ENCODE data around the gene MZT1. TPM values are rescaled to one million over a fixed set of nuclear protein-coding genes. Genes with fewer than 3 reads are reported as not detected.
"Not testable (repeated sequence)": the region's sequence is repeated elsewhere in the genome, so short reads cannot be mapped to it uniquely, and the experiment has no call there.

The MZT1 gene
- total RNA-seq, 1 experiment from 2014 or later: 38.9 TPM

DNA sequence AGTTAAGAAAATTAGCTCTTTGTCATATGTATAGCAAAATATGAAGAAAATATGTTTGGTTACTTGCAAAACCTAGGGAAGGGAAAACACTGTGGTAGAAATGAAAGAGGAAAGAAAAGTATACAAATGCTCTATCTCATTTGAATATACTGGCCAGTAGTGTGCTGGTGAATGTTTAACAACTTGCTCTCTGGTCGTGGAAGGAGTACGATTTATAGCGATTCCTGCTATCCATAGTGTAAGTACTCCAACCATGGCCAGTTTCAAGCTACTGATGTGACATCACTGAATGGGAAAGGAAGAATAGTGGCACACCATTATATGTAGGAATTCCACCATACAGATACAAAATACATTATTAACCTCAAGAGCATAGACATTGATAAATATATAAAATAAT lies 9.6 kb upstream of the MZT1 start:
- TF ChIP-seq EZH2 (IDR thresholded peaks at IDR 0.05; ENCODE audit: borderline replicate concordance, low read depth, low read length, poor library complexity, severe bottlenecking): no peak
- no TSS peak for BruUV-seq (replicated peaks)
- Histone ChIP-seq H3K4me3 (ENCODE audit: low read depth, low read length, poor library complexity, severe bottlenecking) (no peak overlapping the region), H3K27ac (ENCODE audit: low read depth, low read length, poor library complexity, severe bottlenecking) (no peak overlapping the region), H3K9me3 (ENCODE audit: low read depth, low read length, poor library complexity, severe bottlenecking) (no peaks in the 10 kb centered on the region), H3K36me3 (ENCODE audit: insufficient read depth, low read length, poor library complexity, severe bottlenecking) (peaks cover 48% of the 10 kb centered on the region), H3K4me1 (ENCODE audit: insufficient read depth, low read length, poor library complexity, severe bottlenecking) (no peaks in the 10 kb centered on the region), H3K27me3 (replicated peaks; ENCODE audit: insufficient read depth, low read depth, low read length, poor library complexity) (no peaks in the 10 kb centered on the region)
- ChIA-PET CTCF (no interaction called here), POLR2A (ENCODE audit: low non-redundant PET) (no interaction called here)
- no peak for DNase-seq (ENCODE audit: low spot score)
- intact Hi-C loops (cut with micrococcal nuclease; ENCODE audit: unreplicated experiment): no loop called here

DNA sequence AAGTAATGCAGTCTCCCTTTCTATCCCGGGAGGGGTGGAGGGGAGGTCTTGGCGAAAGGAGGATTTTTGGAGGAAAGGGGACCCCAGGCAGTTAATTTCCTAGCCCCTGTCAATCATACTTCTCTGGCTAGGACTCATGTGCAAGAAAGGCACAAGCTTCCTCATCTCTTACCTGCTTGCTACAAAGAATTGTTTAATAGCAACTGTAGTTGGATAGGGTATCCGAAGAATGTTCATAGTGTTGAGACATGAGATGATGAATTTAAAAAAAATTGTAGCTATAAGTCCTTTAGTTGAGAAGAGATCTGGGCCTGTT lies 819 bp upstream of the MZT1 start:
- H3K27me3 ChIP-seq (replicated peaks; ENCODE audit: insufficient read depth, low read depth, low read length, poor library complexity): no peaks in the 10 kb centered on the region
- CTCF ChIA-PET: no interaction called here
- peaks cover 31% of the 10 kb centered on the region for H3K36me3 ChIP-seq (ENCODE audit: insufficient read depth, low read length, poor library complexity, severe bottlenecking)
- no peak for DNase-seq (ENCODE audit: low spot score)
- no peak for TF ChIP-seq EZH2 (IDR thresholded peaks at IDR 0.05; ENCODE audit: borderline replicate concordance, low read depth, low read length, poor library complexity, severe bottlenecking)
- TF ChIP-seq, protein P1, sequence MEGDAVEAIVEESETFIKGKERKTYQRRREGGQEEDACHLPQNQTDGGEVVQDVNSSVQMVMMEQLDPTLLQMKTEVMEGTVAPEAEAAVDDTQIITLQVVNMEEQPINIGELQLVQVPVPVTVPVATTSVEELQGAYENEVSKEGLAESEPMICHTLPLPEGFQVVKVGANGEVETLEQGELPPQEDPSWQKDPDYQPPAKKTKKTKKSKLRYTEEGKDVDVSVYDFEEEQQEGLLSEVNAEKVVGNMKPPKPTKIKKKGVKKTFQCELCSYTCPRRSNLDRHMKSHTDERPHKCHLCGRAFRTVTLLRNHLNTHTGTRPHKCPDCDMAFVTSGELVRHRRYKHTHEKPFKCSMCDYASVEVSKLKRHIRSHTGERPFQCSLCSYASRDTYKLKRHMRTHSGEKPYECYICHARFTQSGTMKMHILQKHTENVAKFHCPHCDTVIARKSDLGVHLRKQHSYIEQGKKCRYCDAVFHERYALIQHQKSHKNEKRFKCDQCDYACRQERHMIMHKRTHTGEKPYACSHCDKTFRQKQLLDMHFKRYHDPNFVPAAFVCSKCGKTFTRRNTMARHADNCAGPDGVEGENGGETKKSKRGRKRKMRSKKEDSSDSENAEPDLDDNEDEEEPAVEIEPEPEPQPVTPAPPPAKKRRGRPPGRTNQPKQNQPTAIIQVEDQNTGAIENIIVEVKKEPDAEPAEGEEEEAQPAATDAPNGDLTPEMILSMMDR (conservative IDR thresholded peaks at IDR 0.05; ENCODE audit: low read depth, low read length): no peak
- POLR2A ChIA-PET (ENCODE audit: low non-redundant PET): no interaction called here
- peaks cover 23% of the 10 kb centered on the region for H3K4me1 ChIP-seq (ENCODE audit: insufficient read depth, low read length, poor library complexity, severe bottlenecking)
- no peaks in the 10 kb centered on the region for H3K9me3 ChIP-seq (ENCODE audit: low read depth, low read length, poor library complexity, severe bottlenecking)
- intact Hi-C loops (cut with micrococcal nuclease; ENCODE audit: unreplicated experiment): no loop called here
- BruUV-seq (replicated peaks): no TSS peak
- peak overlapping the region; percentile 79 for H3K4me3 ChIP-seq (ENCODE audit: low read depth, low read length, poor library complexity, severe bottlenecking)
- H3K27ac ChIP-seq (ENCODE audit: low read depth, low read length, poor library complexity, severe bottlenecking): peak overlapping the region; percentile 87

DNA sequence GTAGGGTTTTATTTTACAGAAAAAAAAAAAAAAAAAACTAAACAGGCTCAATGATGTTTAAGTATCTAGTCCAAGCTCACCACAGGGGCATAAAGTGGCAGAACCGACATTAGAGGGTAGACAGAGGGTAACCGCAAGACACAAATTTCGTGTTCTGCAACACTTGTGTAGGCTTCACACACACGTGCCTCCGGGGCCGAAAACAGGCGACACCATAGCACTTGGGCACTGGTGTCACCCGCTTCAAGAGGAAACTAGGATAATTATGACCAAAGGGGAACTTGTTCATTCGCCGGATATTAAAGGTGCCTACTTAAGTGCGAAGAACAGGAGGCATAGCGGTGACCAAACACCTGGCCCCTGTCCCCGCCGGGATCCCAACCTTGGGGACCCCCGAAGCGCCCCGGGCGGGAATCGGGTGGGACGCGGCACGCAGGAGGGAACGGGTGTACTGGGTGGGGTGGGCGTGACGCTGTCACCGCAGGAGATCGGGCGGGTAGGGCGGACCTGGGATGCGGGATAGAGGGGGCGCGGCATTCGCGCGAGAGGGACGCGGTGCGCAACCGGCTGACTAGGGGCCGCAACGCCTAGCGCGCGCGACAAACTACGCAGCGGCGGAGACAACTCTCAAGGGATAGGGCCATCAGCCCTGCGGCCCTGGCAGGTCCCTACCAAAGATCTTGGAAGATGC lies 558 bp downstream of the MZT1 start:
- peak; percentile 76 for DNase-seq (ENCODE audit: low spot score)
- no TSS peak for BruUV-seq (replicated peaks)
- Histone ChIP-seq H3K36me3 (ENCODE audit: insufficient read depth, low read length, poor library complexity, severe bottlenecking) (peaks cover 31% of the 10 kb centered on the region), H3K27ac (ENCODE audit: low read depth, low read length, poor library complexity, severe bottlenecking) (peak overlapping the region; percentile 87), H3K9me3 (ENCODE audit: low read depth, low read length, poor library complexity, severe bottlenecking) (no peaks in the 10 kb centered on the region), H3K27me3 (replicated peaks; ENCODE audit: insufficient read depth, low read depth, low read length, poor library complexity) (no peaks in the 10 kb centered on the region), H3K4me1 (ENCODE audit: insufficient read depth, low read length, poor library complexity, severe bottlenecking) (peaks cover 23% of the 10 kb centered on the region), H3K4me3 (ENCODE audit: low read depth, low read length, poor library complexity, severe bottlenecking) (peak overlapping the region; percentile 79)
- intact Hi-C loops (cut with micrococcal nuclease; ENCODE audit: unreplicated experiment): no loop called here
- ChIA-PET POLR2A (ENCODE audit: low non-redundant PET) (no interaction called here), CTCF (no interaction called here)
- no peak for TF ChIP-seq EZH2 (IDR thresholded peaks at IDR 0.05; ENCODE audit: borderline replicate concordance, low read depth, low read length, poor library complexity, severe bottlenecking)
- TF ChIP-seq, protein P1 (conservative IDR thresholded peaks at IDR 0.05; ENCODE audit: low read depth, low read length): no peak

DNA sequence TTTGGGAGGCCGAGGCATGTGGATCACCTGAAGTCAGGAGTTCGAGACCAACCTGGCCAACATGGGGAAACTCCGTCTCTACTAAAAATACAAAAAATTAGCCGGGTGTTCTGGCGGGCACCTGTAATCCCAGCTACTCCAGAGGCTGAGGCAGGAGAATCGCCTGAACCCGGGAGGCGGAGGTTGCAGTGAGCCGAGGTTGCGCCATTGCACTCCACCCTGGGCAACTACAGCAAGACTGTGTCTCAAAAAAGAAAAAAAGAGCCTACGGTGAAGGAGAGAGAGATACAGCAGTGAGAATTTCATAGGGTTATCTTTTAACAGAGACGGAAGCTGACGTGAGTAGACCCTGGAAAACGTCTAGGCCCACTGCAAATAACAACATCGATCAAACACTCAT lies 1.2 kb downstream of the MZT1 start:
- intact Hi-C loops (cut with micrococcal nuclease; ENCODE audit: unreplicated experiment); POLR2A ChIA-PET (ENCODE audit: low non-redundant PET); CTCF ChIA-PET; DNase-seq (ENCODE audit: low spot score); H3K27me3 ChIP-seq (replicated peaks; ENCODE audit: insufficient read depth, low read depth, low read length, poor library complexity); H3K9me3 ChIP-seq (ENCODE audit: low read depth, low read length, poor library complexity, severe bottlenecking); BruUV-seq (replicated peaks): not testable (repeated sequence)
- Histone ChIP-seq H3K27ac (ENCODE audit: low read depth, low read length, poor library complexity, severe bottlenecking) (peak overlapping the region; percentile 87), H3K4me3 (ENCODE audit: low read depth, low read length, poor library complexity, severe bottlenecking) (peak overlapping the region; percentile 79), H3K36me3 (ENCODE audit: insufficient read depth, low read length, poor library complexity, severe bottlenecking) (peaks cover 31% of the 10 kb centered on the region), H3K4me1 (ENCODE audit: insufficient read depth, low read length, poor library complexity, severe bottlenecking) (peaks cover 23% of the 10 kb centered on the region)

All from A673 (cell line).